CD4-positive, alpha-beta T cell treated with Interleukin-15 for 1 hour (primary cell): ENCODE results near the gene CFAP107.
"Not testable (repeated sequence)": the region's sequence is repeated elsewhere in the genome, so short reads cannot be mapped to it uniquely, and the experiment has no call there.

Experiments used
- DNase-seq: peaks from one replicate; pipeline ENCODE4 v3.0.0-alpha.2; 2020

The CFAP107 gene

DNA sequence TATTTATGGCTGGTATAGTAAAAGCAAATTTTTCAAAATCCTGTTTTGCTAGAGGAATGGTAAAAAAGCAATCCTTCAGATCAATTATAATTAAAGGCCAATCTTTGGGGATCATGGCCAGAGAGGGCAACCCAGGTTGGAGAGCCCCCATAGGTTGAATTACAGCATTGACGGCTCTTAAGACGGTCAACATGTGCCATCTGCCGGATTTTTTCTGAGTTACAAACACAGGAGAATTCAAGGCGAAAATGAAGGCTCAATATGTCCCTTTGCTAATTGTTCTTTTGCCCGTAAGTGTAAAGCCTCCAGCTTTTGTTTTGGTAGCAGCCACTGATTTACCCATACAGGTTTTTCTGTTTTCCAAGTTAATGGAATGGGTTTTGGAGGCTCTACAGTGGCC, 35.5 kb downstream of the CFAP107 start:
- not testable (repeated sequence) for DNase-seq

- DNase-seq, result not testable (repeated sequence)
These were observed 37.8 kb downstream of the CFAP107 start for GRCh38 chr1:12783783-12784182.

DNA sequence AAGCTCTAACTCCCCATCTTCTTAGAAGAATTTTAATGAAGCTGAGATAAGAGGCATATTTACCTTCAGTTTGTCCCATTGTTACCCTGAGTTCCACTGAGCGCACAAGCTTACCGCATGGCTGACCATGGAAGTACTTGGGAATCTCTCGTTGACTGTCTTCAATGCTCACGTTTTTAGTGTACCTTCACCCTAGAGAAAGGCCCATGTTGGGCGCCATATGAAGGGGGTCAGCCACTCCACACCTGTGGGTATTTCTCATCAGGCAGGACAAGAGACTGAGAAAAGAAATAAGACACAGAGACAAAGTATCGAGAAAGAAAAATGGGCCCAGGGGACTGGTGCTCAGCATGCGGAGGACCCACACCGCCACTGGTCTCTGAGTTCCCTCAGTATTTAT, 38.7 kb downstream of the CFAP107 start:
- not testable (repeated sequence) for DNase-seq

GRCh38 chr1:12791097-12791496, 45.1 kb downstream of the CFAP107 start, which contains the start of gene PRAMEF1:
PRAMEF1 (plus strand) TSS chr1:12791397; CDS start chr1:12793228, 1,831 bp downstream.
- DNase-seq, result not testable (repeated sequence)

DNA sequence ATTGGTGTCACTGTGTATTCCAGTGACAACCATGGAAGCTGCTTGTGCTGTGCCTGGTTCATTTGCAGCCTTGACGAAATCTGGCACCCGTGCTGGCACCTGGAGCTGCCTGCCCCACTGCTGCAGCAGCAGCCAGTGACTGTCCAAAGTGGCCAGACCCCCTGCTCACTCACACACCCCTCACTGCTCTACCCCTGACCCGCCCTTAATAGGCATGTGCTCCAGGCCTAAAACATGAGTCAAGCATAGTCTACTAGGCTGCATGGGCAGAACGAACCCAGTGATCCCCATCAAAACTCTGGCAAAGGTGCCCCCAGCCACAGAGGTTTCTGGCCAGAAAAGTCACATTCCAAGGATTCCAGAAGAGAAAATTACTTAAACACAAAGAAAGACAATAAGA, 52.9 kb downstream of the CFAP107 start:
- DNase-seq, result no peak

DNA sequence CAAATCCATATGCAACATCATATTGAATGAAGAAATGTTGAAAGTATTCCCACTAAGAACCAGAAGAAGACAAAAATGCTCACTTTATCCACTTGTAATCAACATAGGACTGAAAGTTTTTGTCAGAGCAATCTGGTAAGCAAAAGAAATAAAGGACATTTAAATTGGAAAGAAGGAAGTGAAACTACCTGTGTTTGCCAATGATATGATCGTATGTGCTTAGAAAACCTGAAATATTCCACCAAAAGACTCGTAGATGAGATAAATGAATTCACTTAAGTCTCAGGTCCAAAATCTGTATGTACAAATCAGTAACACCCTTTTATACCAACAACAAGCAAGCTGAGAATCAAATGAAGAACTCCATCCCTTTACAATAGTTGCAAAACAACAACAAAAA, 53.7 kb downstream of the CFAP107 start:
- no peak for DNase-seq

DNA sequence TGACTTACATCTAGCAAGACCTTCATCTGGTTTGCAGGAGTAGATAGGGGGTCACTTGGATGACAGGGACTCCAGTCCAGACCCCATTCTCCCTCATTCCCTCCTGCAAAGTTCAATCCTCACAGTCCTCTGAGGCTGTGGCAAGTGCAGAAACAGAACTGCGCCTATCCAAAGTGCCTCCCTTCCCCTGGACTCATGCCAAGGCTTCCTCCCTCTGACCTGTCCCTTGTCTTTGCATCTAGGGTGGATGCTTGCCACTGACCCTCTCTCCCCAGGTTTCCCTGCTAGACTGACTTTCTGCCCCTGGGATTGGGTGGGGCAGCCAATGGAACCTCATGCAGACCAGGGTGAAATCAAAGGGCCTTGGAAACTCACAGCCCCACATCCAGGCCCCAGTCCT, 63.9 kb downstream of the CFAP107 start:
- DNase-seq, result no peak

GRCh38 chr1:12810691-12811408, 64.8 kb downstream of the CFAP107 start:
- DNase-seq, result no peak

DNA sequence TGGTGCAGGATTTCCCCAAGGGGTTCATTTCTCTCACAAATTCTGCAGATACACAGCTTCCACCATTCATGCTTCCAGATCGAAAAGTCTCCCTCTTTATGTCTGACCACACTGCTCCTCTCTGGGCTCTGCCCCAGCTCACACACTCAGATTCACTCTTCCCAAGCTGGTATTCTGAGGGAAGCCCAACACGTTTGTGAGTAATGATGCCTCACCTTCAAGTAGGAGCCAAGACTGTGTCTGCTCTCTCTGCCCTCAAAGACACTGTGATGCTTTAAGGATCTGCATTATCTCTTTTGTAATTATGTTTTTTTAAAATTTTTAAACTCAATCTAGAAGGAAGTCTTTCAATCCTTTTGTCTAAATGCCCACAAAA, 65.4 kb downstream of the CFAP107 start:
- no peak for DNase-seq
